Liver (tissue), 9 donors: Measurements from ENCODE around the gene EML4. TPM values are rescaled to one million over a fixed set of nuclear protein-coding genes. Genes with fewer than 3 reads are reported as not detected.
A peak's percentile ranks its signal among the peaks of the same experiment; 100 is the strongest.

Source experiments
- DNase-seq: peaks from one replicate; pipeline ENCODE4 v3.0.0-alpha.2; 2017; ENCODE audit warnings: low spot score
- H3K27ac ChIP-seq, 2 donors: one replicate each; pipeline ENCODE4 v1.7.0; 2013; ENCODE audit warnings: inconsistent platforms in 2 of 2, low read length in 2 of 2, control low read depth in 1 of 2, low read depth in 1 of 2, mild to moderate bottlenecking in 1 of 2
- H3K27me3 ChIP-seq, 4 donors: one replicate each; pipeline versions ENCODE4 v1.6.1 to v1.7.0; 2013; ENCODE audit warnings: low read length in 3 of 4, inconsistent platforms in 1 of 4, mild to moderate bottlenecking in 1 of 4, moderate library complexity in 1 of 4; ENCODE audit not compliant: control insufficient read depth in 4 of 4, insufficient read depth in 4 of 4
- H3K36me3 ChIP-seq, 4 donors: one replicate each; pipeline versions ENCODE4 v1.6.1 to v1.7.0; 2013; ENCODE audit warnings: low read length in 3 of 4, mild to moderate bottlenecking in 3 of 4, low read depth in 1 of 4, moderate library complexity in 1 of 4; ENCODE audit not compliant: control insufficient read depth in 4 of 4, insufficient read depth in 3 of 4
- H3K4me1 ChIP-seq, 4 donors: one replicate each; pipeline versions ENCODE4 v1.6.1 to v1.7.0; 2013; ENCODE audit warnings: low read length in 3 of 4, mild to moderate bottlenecking in 3 of 4, moderate library complexity in 1 of 4; ENCODE audit not compliant: control insufficient read depth in 4 of 4, insufficient read depth in 4 of 4
- H3K4me3 ChIP-seq, 3 donors: one replicate each; pipeline versions ENCODE4 v1.6.1 to v1.7.0; 2013; ENCODE audit warnings: low read length in 3 of 3, control low read depth in 1 of 3, low read depth in 1 of 3, mild to moderate bottlenecking in 1 of 3
- H3K9ac ChIP-seq, 2 donors: one replicate each; pipeline ENCODE4 v1.7.0; 2013; ENCODE audit warnings: low read length in 2 of 2, mild to moderate bottlenecking in 2 of 2, moderate library complexity in 2 of 2, control low read depth in 1 of 2, low read depth in 1 of 2
- H3K9me3 ChIP-seq, 4 donors: one replicate each; pipeline versions ENCODE4 v1.6.1 to v1.7.0; 2013; ENCODE audit warnings: low read length in 3 of 4; ENCODE audit not compliant: control insufficient read depth in 4 of 4
- ATF3 ChIP-seq: IDR thresholded peaks from 2 replicates; pipeline ENCODE4 v1.6.1; 2016; ENCODE audit warnings: antibody characterized with exemption
- CTCF ChIP-seq: fragments of 150-350 bp; IDR thresholded peaks from 2 replicates; pipeline ENCODE4 v1.5.1; 2017; ENCODE audit warnings: improper control_type of control experiment, low read depth, low read length; ENCODE audit not compliant: missing input control
- EGR1 ChIP-seq, 2 donors: IDR thresholded peaks; 2 replicates each; pipeline ENCODE4 v1.6.1; 2016 to 2018; ENCODE audit warnings: antibody characterized with exemption in 2 of 2, low read depth in 2 of 2
- FOXA1 ChIP-seq: IDR thresholded peaks from 2 replicates; pipeline ENCODE4 v1.6.1; 2016; ENCODE audit warnings: antibody characterized with exemption
- FOXA2 ChIP-seq: IDR thresholded peaks from 2 replicates; pipeline ENCODE4 v1.6.1; 2016; ENCODE audit warnings: antibody characterized with exemption
- GABPA ChIP-seq, 2 donors: IDR thresholded peaks in 1 of 2; conservative IDR thresholded peaks in 1 of 2; 2 replicates each; pipeline ENCODE4 v1.6.1; 2016; ENCODE audit warnings: antibody characterized with exemption in 2 of 2, mild to moderate bottlenecking in 1 of 2, moderate library complexity in 1 of 2
- HNF4A ChIP-seq, 2 donors: conservative IDR thresholded peaks; 2 replicates each; pipeline ENCODE4 v1.6.1; 2016; ENCODE audit warnings: antibody characterized with exemption in 2 of 2, mild to moderate bottlenecking in 2 of 2
- HNF4G ChIP-seq: IDR thresholded peaks from 2 replicates; pipeline ENCODE4 v1.6.1; 2016; ENCODE audit warnings: antibody characterized with exemption
- JUND ChIP-seq, 2 donors: IDR thresholded peaks; 2 replicates each; pipeline ENCODE4 v1.6.1; 2016; ENCODE audit warnings: antibody characterized with exemption in 2 of 2
- MAX ChIP-seq: IDR thresholded peaks from 2 replicates; pipeline ENCODE4 v1.6.1; 2016; ENCODE audit warnings: antibody characterized with exemption
- NR2F2 ChIP-seq: IDR thresholded peaks from 2 replicates; pipeline ENCODE4 v1.6.1; 2016; ENCODE audit warnings: antibody characterized with exemption
- RAD21 ChIP-seq, 2 donors: IDR thresholded peaks; 2 replicates each; pipeline ENCODE4 v1.6.1; 2016; ENCODE audit warnings: antibody characterized with exemption in 2 of 2, mild to moderate bottlenecking in 2 of 2
- REST ChIP-seq: IDR thresholded peaks from 2 replicates; pipeline ENCODE4 v1.6.1; 2016; ENCODE audit warnings: antibody characterized with exemption, mild to moderate bottlenecking
- RXRA ChIP-seq, 2 donors: IDR thresholded peaks; 2 replicates each; pipeline ENCODE4 v1.6.1; 2017 to 2018; ENCODE audit warnings: antibody characterized with exemption in 2 of 2, mild to moderate bottlenecking in 1 of 2
- SP1 ChIP-seq: IDR thresholded peaks from 2 replicates; pipeline ENCODE4 v1.6.1; 2018; ENCODE audit warnings: antibody characterized with exemption, mild to moderate bottlenecking
- TAF1 ChIP-seq: conservative IDR thresholded peaks from 2 replicates; pipeline ENCODE4 v1.6.1; 2016; ENCODE audit warnings: antibody characterized with exemption, mild to moderate bottlenecking
- YY1 ChIP-seq: IDR thresholded peaks from 2 replicates; pipeline ENCODE4 v1.6.1; 2016; ENCODE audit warnings: antibody characterized with exemption, mild to moderate bottlenecking
- ZBTB33 ChIP-seq: IDR thresholded peaks from 2 replicates; pipeline ENCODE4 v1.6.1; 2016; ENCODE audit warnings: antibody characterized with exemption
- WGBS: extraction: QIAGEN DNeasy Blood & Tissue Kit; methylation state at CpG from one replicate; pipeline ENCODE4 v1.1.7; 2013; 5-methylcytosine and 5-hydroxymethylcytosine counted together
- polyA plus RNA-seq, 2 donors: library from polyadenylated mRNA; stranded (reverse) in 1 of 2; unstranded in 1 of 2; fragments of 200-250 nt in 1 of 2; fragments of >200 nt in 1 of 2; fragmentation: Nextera tagmentation in 1 of 2; extraction: Ambion mirVana in 1 of 2; gene quantifications; one replicate each; pipeline versions ENCODE4 v1.2.1 to v1.2.3, GENCODE V29; 2013 to 2015
- total RNA-seq, 2 donors: library from RNA; depleted of rRNA; stranded (reverse); fragments of >200 nt; gene quantifications; one replicate each; pipeline ENCODE4 v1.2.3, GENCODE V29; 2014
- donor health status: healthy.
- donor health status: healthy.
- donor health status: healthy.
- donor health status: healthy.
- donor health status: healthy.

The EML4 gene
- total and polyA plus RNA-seq, 4 donors, result 12.8 to 49.6 (median 34.8) TPM

GRCh38 chr2:42327125-42327524, 158.0 kb downstream of the EML4 start:
- H3K9ac ChIP-seq, result no peak overlapping the region
- H3K27me3 ChIP-seq, result no peaks in the 10 kb centered on the region
- no peak for DNase-seq
- H3K4me3 ChIP-seq, result no peak overlapping the region
- WGBS, result 33% methylated on average over 4 of the region's 4 CpGs
- peaks cover 1 to 13% (median 8%) of the 10 kb centered on the region in 4 donors for H3K4me1 ChIP-seq
- H3K36me3 ChIP-seq, result peaks cover 3 to 42% (median 30%) of the 10 kb centered on the region in 4 donors
- TF ChIP-seq SP1 (peak; percentile 31), CTCF (no peak), MAX (no peak), GABPA (IDR thresholded peaks at IDR 0.05 in 1 of 2, conservative IDR thresholded peaks at IDR 0.05 in 1 of 2) (no peak), TAF1 (no peak), EGR1 (IDR thresholded peaks at IDR 0.05; ENCODE audit: low read depth in 2 of 2) (peak in 1 of 2 donors; percentile 23), FOXA2 (peak; percentile 97), ATF3 (peak; percentile 30), HNF4A (conservative IDR thresholded peaks at IDR 0.05) (peak in 1 of 2 donors; percentile 33), REST (peak; percentile 18), YY1 (peak; percentile 27), JUND (IDR thresholded peaks at IDR 0.05) (peak; percentile 12 to 32), HNF4G (no peak), NR2F2 (no peak), ZBTB33 (no peak), RXRA (IDR thresholded peaks at IDR 0.05) (peak; percentile 22 to 33), FOXA1 (peak; percentile 96), RAD21 (IDR thresholded peaks at IDR 0.05) (peak; percentile 32 to 39)
- peak overlapping the region in 1 of 2 donors; percentile 51 for H3K27ac ChIP-seq
- H3K9me3 ChIP-seq, result no peaks in the 10 kb centered on the region
